NCI-H82 treated with DMSO at 0.1 percent for 48 hours (cell line): ENCODE data around the gene KNDC1.
"Not testable (repeated sequence)": the region's sequence is repeated elsewhere in the genome, so short reads cannot be mapped to it uniquely, and the experiment has no call there.

Experiments
- DNase-seq: peaks from one replicate; lab custom pipeline; 2025; ENCODE audit not compliant: unreplicated experiment; lab: John Stamatoyannopoulos, UW

The KNDC1 gene

DNA sequence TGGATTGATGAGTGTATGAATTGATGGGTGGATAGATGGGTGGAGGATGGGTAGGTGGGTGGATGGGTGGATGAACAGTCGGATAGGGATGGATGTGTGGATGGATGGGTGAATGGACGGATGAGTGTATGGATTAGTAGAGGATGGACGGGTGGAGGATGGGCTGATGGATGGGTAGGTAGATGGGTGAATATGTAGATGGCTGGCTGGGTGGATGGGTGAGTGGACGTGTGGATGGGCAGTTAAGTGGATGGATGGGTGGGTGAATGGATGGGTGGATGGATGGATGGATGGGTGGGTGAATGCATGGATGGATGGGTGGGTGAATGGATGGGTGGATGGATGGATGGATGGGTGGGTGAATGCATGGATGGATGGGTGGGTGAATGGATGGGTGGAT lies 15.6 kb downstream of the KNDC1 start:
- DNase-seq, result not testable (repeated sequence)

DNA sequence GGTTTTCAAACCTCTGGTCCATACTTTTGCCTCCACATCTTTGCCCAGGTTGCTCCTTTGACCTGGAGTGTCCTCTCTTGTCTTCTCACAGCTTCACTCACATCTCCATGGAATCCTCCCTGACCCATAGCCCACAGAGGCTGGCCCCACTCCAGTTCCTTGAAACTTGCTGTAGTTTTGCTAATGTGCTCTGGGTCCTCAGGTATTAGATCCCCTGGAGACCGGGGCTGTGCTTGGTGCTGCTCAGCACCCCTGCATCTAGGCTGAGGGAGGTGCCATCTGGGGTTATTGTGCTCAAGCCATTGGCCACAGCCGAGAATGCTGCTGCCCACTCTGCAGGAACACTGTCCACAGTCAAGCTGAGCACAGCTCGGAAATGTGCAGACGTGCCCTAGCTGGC lies 16.5 kb downstream of the KNDC1 start:
- no peak for DNase-seq

GRCh38 chr10:133177380-133178157 lies 17.6 kb downstream of the KNDC1 start:
- DNase-seq, result no peak

GRCh38 chr10:133178357-133179127 lies 18.5 kb downstream of the KNDC1 start:
- DNase-seq, result no peak

DNA sequence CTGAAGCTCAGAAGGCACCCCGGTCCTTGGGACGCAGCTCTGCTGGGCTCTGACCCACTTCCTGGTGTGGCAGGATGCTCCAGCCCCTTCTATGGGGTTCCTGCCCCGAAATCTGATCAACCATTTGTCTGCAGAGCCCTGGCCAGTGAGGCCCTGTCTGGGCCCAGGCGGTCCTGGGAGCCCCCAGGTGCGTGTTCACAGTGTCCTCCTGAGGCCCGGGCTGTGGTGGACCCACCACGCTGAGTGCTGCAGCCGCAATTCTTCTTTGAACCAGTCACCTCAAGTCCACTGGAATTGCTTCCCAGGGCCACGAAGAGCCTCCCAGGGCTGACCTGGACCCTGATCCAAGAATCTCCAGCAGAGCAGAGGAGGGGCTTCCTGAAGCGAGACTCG lies 19.1 kb downstream of the KNDC1 start:
- DNase-seq, result no peak

DNA sequence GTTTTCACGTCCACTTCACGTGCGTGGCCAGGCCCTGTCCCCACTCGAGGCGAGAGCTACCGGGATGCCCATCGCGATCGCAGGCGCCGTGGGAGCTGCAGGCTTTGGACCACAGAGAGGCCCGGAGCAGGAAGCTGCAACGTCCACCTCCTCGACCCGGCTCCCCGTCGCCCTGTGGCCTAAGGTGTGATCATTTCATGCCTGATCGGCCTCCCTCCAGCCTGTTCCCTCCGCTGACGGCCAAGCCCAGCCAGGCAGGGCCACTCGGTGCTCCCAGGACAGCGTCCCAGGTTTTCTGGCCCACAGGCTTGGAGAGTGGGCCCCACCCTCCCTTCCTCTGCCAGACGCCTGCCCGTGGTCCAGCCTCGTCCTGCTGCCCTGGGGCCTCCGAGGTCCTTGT lies 19.6 kb downstream of the KNDC1 start:
- no peak for DNase-seq

DNA sequence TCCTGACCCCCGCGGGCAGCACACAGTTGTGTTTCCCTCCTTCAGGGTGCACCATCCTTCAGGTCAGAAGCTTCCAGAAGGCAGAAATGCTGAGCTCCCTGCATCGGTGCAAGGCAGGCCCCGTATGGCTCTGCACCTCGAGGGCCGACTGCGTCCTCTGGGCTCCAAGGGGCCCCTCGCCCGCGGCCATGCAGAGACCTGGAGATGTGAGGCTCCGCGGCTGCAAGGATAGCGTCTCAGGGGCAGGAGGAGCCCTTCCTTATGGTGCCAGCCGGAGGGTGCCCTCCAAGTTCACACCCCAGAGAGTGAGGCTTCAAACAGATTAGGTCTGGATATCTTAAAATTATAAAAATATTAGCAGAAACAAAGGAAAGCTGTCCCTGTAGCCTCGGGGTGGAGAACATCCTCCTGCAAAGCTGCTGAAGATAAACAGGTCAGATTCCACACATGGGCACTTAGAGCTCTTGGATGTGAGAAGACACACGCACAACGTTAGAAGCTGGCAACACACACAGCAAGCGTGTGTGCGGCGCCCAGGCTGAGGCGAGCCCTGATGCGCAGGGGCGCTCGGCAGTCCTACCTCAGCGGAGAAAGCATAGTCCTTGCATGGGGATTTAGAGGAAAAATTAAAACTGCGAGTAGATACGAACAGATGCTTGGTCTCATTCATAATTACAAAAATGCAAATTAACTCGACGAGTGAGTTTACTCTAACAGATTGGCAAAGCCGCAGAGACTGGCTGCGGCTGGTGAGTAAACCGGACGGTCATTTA lies 20.4 kb downstream of the KNDC1 start:
- DNase-seq, result no peak

GRCh38 chr10:133180965-133181639 lies 21.1 kb downstream of the KNDC1 start:
- no peak for DNase-seq

DNA sequence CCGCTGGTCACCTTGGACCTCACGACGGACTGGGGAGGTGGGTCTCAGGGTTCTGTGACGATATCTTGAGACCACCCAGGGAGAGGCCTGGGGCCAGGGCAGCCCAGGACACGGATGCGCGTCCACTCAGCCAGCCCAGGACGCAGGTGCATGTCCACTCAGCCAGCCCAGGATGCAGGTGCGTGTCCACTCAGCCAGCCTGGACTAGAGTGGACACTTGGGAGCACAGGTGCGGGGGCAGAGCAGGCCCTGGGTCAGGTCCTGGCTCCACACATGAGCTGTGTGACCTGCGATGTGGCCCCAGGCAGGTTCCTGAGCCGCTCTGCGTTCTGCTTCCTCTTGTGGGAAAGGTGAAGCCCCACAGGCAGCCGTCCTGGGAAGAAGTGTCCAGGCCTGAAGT lies 22.2 kb downstream of the KNDC1 start:
- no peak for DNase-seq

DNA sequence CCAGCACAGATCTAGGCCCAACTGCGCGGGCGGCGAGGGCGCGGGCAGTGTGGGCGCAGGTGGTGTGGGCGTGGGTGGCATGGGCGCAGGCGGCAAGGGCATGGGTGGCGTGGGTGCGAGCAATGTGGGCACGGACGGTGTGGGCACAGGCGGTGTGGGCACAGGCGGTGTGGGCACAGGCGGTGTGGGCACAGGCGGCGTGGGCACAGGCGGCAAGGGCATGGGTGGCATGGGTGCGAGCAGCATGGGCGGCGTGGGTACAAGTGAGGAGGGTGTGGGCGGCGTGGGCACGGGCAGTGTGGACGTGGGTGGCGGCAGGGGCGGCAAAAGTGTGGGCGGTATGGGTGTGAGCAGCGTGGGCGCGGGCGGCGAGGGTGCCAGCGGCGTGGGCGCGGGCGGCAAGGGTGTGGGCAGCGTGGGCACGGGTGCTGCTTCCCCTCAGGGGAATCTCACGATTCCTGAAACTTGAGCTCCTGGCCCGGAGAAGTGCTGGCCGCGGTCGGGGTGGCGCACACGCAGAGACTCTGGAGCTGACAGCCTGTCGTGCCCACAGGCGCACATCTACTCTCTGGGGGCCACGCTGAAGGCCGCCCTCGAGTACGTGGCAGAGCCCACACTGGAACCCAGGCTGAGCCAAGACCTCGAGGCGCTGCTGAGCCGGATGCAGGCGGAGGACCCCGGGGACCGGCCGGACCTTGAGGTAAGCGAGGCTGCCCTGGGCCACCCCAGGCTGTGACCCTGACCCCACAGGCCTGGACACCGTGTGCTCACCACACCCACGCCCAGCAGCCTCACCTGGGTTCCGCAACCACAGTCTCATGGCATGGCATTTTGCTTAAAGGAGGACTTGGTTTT lies 23.0 kb downstream of the KNDC1 start:
- DNase-seq, result no peak

DNA sequence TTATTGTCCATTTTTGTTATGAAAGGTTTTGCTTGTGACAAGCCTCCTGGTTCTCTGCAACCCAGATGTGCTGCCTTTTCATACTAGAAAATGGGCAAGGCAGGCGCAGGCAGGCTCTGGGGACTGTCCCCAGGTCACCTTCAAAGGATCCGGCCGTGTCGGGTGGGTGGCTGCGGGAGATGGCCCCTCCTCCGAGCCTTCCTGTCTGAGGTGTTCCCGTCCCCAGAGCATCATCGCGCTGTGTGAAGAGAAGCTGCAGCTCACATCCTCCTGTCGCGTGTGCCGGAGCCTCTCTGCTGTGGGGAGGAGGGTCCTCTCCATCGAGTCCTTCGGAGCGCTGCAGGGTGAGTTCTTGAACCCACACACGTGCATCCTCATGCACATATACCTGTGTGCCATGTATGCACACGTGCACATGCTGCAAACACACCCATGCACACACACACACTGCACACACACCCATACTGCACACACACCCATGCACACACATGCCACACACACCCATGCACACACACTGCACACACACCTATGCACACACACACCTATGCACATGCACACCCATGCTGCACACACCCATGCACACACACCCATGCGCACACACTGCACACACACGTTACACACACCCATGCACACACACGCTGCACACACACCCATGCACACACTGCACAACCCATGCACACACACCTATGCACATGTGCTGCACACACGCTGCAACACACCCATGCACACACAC lies 23.8 kb downstream of the KNDC1 start:
- no peak for DNase-seq

- DNase-seq, result no peak
Measured at GRCh38 chr10:133184591-133185244, 24.7 kb downstream of the KNDC1 start.

DNA sequence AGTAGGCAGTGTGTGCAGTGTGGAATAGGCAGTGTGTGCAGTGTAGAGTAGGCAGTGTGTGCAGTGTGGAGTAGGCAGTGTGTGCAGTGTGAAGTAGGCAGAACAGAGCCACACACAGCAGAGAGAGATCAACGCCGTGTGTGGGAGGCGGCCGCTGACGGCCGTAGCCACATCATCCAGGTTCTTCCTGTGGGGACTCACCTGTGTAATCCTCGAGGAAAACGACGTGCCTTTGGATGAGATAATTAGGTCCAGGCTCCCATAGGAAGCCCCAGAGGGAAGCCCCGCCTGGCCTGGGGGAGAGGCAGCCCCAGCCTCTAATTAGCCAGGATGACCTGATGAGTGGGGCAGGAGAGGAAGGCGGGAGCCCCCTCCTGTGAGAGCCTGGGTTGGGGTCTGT lies 25.4 kb downstream of the KNDC1 start:
- DNase-seq, result no peak

GRCh38 chr10:133185916-133186315 lies 25.9 kb downstream of the KNDC1 start:
- no peak for DNase-seq

GRCh38 chr10:133186416-133187090 lies 26.5 kb downstream of the KNDC1 start:
- no peak for DNase-seq

DNA sequence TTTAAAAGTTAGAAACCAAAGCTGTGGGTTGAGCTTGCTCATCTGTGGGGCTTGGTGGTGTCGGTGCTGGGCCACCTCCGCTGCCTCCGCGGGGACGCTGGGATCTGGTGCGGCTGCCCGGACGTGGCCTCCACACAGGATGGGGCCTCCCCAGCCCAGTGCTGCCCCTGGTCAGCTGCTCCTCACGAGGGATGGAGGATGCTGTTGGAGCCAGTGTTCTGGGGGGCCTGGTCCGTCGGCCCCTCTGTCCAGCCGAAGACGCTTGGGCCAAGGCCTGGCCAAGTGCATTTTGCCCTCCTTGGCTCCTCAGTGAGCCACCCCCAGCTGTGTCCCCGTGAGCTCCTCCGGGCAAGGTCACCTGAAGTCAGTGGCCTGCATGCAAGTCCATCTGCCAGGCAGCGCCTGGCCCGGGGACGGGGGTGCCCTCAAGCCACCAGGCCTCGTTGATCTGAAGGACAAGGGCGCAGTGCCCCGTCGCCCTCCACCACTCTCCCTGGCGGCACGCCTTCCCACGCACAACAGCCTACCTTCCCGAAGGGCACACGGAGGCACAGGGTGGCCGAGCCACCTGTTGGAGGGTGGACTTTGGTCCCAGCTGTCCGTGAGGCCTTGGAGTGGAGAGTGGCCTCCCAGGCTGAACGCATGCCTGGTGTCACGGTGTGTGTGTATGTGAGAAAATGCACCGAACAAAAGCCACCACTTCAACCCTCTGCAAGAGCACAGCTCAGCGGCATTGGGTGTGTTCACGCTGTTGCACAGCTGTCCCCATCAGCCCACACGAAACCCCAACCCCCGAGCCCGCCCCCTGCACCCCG lies 27.3 kb downstream of the KNDC1 start:
- DNase-seq, result no peak

DNA sequence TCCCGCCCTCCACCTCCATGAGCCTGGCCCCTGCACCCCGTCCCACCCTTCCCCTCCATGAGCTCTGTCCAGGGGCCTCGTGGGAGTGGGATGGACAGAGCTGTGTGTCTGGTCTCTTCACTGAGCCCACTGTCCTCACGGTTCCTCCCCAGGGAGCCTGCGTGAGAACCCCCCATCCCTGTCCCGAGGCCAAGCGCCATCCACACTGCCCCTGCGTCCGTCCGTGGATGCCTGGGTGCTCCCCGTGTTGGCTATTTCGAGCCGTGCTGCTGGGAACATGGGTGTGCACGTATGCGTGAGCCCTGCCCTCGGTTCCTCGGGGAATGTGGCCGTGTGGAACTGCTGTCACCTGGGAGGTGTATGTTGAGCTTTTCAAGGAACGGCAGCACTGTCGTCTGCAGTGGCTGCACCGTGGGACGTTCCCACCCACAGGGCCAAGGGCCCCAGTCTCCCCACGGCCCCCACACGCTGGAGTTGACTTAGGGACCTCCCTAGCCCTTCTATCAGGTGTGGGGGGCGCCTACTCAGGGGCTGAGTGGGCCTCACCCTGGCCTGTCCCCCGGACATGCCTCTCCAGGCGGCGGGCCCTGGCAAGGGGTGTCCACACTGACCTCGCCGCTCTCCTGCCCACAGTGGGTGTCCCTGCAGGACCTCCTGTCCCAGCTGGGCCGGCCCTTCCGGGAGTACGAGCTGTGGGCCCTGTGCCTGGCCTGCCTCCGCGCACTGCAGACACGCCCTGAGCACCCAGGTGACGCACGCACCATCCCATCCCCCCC lies 28.1 kb downstream of the KNDC1 start:
- DNase-seq, result no peak
